ENCODE data around the gene HYDIN.

GRCh38 chr16:71216714-71217113 lies 13.8 kb downstream of the HYDIN start:
- TF ChIP-seq CTCF (IDR thresholded peaks at IDR 0.05; ENCODE audit: poor library complexity) (no peak), EZH2 (IDR thresholded peaks at IDR 0.05; ENCODE audit: borderline replicate concordance) (no peak), EZH2phosphoT487 (IDR thresholded peaks at IDR 0.05; ENCODE audit: low read depth, severe bottlenecking, unreplicated experiment) (no peak)
